CD4-positive, alpha-beta T cell (primary cell): ENCODE measurements around the gene IL31. TPM values are rescaled to one million over a fixed set of nuclear protein-coding genes. Genes with fewer than 3 reads are reported as not detected.
A peak's percentile ranks its signal among the peaks of the same experiment; 100 is the strongest.

Experiments used
- ATAC-seq: fragments of 200-7000 bp; cut with Tn5 transposase; one replicate; pipeline ENCODE4 v1.10.0; 2022; ENCODE audit warnings: mild to moderate bottlenecking; ENCODE audit not compliant: poor library complexity
- CTCF ChIA-PET: fragments of 350-600 bp; sonication (Branson Sonifier 250); formaldehyde crosslinking; loops from one replicate; lab custom pipeline; 2021; ENCODE audit warnings: antibody characterized with exemption, inconsistent platforms; lab: Charles Lee
- POLR2A ChIA-PET: fragments of 350-600 bp; sonication (Branson Sonifier 250); formaldehyde crosslinking; loops from one replicate; lab custom pipeline; 2021; ENCODE audit warnings: antibody characterized with exemption, inconsistent platforms; lab: Charles Lee
- DNase-seq, 14 experiments: peaks; one replicate each; pipeline ENCODE4 v3.0.0-alpha.2; 2013 to 2020; ENCODE audit warnings: mixed read lengths in 2 of 14
- H3K27ac ChIP-seq, 2 donors: one replicate each; pipeline versions ENCODE4 v1.5.1 to v1.7.0; 2013; ENCODE audit warnings: low read length in 2 of 2, low read depth in 1 of 2, mild to moderate bottlenecking in 1 of 2
- H3K27me3 ChIP-seq, 2 experiments: 1 replicate in 1 of 2; 2 replicates in 1 of 2; pipeline versions ENCODE4 v1.6.1 to v1.7.0; 2013; ENCODE audit warnings: low read length in 2 of 2, control low read depth in 1 of 2, mild to moderate bottlenecking in 1 of 2, moderate library complexity in 1 of 2; ENCODE audit not compliant: insufficient read depth in 2 of 2, control insufficient read depth in 1 of 2
- H3K36me3 ChIP-seq: one replicate; pipeline ENCODE4 v1.6.1; 2013; ENCODE audit warnings: low read length, control low read depth; ENCODE audit not compliant: insufficient read depth
- H3K4me1 ChIP-seq: one replicate; pipeline ENCODE4 v1.6.1; 2013; ENCODE audit warnings: low read length, control low read depth; ENCODE audit not compliant: insufficient read depth
- H3K4me3 ChIP-seq: one replicate; pipeline ENCODE4 v1.5.1; 2013; ENCODE audit warnings: mild to moderate bottlenecking, low read length, moderate library complexity
- H3K9me3 ChIP-seq, 2 experiments: 1 replicate in 1 of 2; 2 replicates in 1 of 2; pipeline versions ENCODE4 v1.6.1 to v1.7.0; 2013; ENCODE audit warnings: low read length in 2 of 2, mild to moderate bottlenecking in 2 of 2, control low read depth in 1 of 2, moderate library complexity in 1 of 2; ENCODE audit not compliant: control insufficient read depth in 1 of 2, insufficient read depth in 1 of 2
- H3K27ac Mint-ChIP-seq: one replicate; pipeline ENCODE4 v1.8.0; 2020; ENCODE audit warnings: mixed read lengths
- H3K27me3 Mint-ChIP-seq: one replicate; pipeline ENCODE4 v1.8.0; 2021; ENCODE audit warnings: mixed read lengths
- H3K36me3 Mint-ChIP-seq: one replicate; pipeline ENCODE4 v1.8.0; 2021; ENCODE audit warnings: low read depth, mixed read lengths
- H3K4me1 Mint-ChIP-seq: one replicate; pipeline ENCODE4 v1.8.0; 2021; ENCODE audit warnings: low read depth, mixed read lengths
- H3K4me3 Mint-ChIP-seq: one replicate; pipeline ENCODE4 v1.8.0; 2020; ENCODE audit warnings: mild to moderate bottlenecking, mixed read lengths
- H3K9me3 Mint-ChIP-seq: one replicate; pipeline ENCODE4 v1.8.0; 2020; ENCODE audit warnings: mixed read lengths
- CTCF ChIP-seq: fragments of 200-600 bp; IDR thresholded peaks from one replicate; pipeline ENCODE4 v1.8.0; 2022; ENCODE audit warnings: antibody characterized with exemption, mild to moderate bottlenecking
- intact Hi-C, 2 experiments: fragments of 100-400 bp; cut with DNase I in 1 of 2; cut with micrococcal nuclease in 1 of 2; formaldehyde crosslinking; loops; one replicate each; pipeline versions ENCODE4 v1.15.1 to v1.9.0; 2023 to 2025; cut with DNase I, micrococcal nuclease
- total RNA-seq, 174 experiments: library from RNA in 2 of 174; stranded (reverse) in 2 of 174; gene quantifications; one replicate each; pipeline ENCODE4 v1.2.3 and lab custom pipeline; 2021 to 2026

The IL31 gene
- total RNA-seq, 2 experiments from 2014 or later: not detected

DNA sequence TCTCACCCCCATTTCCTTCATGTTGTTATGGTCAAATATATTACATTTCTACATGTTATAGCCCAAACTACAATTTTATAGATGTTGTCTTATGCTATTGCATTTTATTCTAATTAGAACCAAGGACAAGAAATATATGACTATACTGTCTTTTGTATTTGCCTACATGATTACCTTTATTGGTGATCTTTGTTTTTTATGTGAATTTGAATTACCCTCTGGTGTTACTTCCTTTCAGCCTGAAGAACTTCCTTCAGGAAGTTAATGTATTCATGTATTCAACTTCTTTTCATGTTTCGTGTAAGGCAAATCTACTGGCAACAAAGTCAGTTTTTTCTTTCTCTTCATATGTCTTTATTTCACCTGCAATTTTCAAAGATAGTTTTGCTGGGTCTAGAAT, 20.8 kb upstream of the IL31 start:
- Histone ChIP-seq H3K9me3 (peaks cover 0 to 4% of the 10 kb centered on the region in 2 experiments), H3K4me1 (peaks cover 5% of the 10 kb centered on the region), H3K27ac (no peak overlapping the region), H3K27me3 (no peaks in the 10 kb centered on the region), H3K36me3 (no peaks in the 10 kb centered on the region), H3K4me3 (no peak overlapping the region)
- no peak for TF ChIP-seq CTCF
- no peaks in the 10 kb centered on the region for H3K4me1 Mint-ChIP-seq
- no peak overlapping the region for H3K27ac Mint-ChIP-seq
- peaks cover 25% of the 10 kb centered on the region for H3K27me3 Mint-ChIP-seq
- DNase-seq (no peak), ATAC-seq (no peak)
- intact Hi-C loops: loop anchor here in 1 of 2 experiments (5.0 kb wide), 2 partner anchors 73 to 278 kb away; partner anchors contain the start of gene CFAP251
- H3K9me3 Mint-ChIP-seq: no peaks in the 10 kb centered on the region
- H3K36me3 Mint-ChIP-seq: no peaks in the 10 kb centered on the region
- ChIA-PET CTCF (no interaction called here), POLR2A (no interaction called here)
- no peak overlapping the region for H3K4me3 Mint-ChIP-seq

GRCh38 chr12:122192441-122192840, 18.4 kb upstream of the IL31 start:
- Mint-ChIP-seq H3K27ac (no peak overlapping the region), H3K4me1 (no peaks in the 10 kb centered on the region), H3K4me3 (no peak overlapping the region), H3K27me3 (peaks cover 14% of the 10 kb centered on the region), H3K36me3 (no peaks in the 10 kb centered on the region), H3K9me3 (no peaks in the 10 kb centered on the region)
- intact Hi-C loops: loop anchor here in 1 of 2 experiments (5.0 kb wide), 2 partner anchors 70 to 275 kb away; partner anchors contain the start of gene CFAP251
- CTCF ChIA-PET: no interaction called here
- H3K36me3 ChIP-seq: no peaks in the 10 kb centered on the region
- H3K4me1 ChIP-seq: peaks cover 5% of the 10 kb centered on the region
- DNase-seq (no peak), ATAC-seq (no peak)
- H3K9me3 ChIP-seq: peaks cover 0 to 4% of the 10 kb centered on the region in 2 experiments
- no peaks in the 10 kb centered on the region for H3K27me3 ChIP-seq
- H3K27ac ChIP-seq: no peak overlapping the region
- POLR2A ChIA-PET: no interaction called here
- H3K4me3 ChIP-seq: no peak overlapping the region
- no peak for TF ChIP-seq CTCF

- intact Hi-C loops: loop anchor here (1.0 to 5.0 kb wide), 5 partner anchors 60 to 274 kb away; partner anchors contain the start of gene CFAP251 (in 2 of the 2)
- Histone ChIP-seq H3K27me3 (no peaks in the 10 kb centered on the region), H3K4me1 (peaks cover 5% of the 10 kb centered on the region), H3K9me3 (peaks cover 0 to 4% of the 10 kb centered on the region in 2 experiments), H3K4me3 (no peak overlapping the region), H3K27ac (no peak overlapping the region), H3K36me3 (no peaks in the 10 kb centered on the region)
- DNase-seq (peak; percentile 34 to 75 (median 56)), ATAC-seq (peak; percentile 97)
- ChIA-PET POLR2A (interaction anchor here (1.0 kb wide), 2 partner anchors 113 to 137 kb away, joined by 3 read pairs; partner anchors contain the start of gene MLXIP), CTCF (interaction anchor here (0.8 to 1.4 kb wide), 6 partner anchors 14 to 272 kb away, joined by 3 to 10 read pairs (median 4); partner anchors contain the start of gene CFAP251)
- Mint-ChIP-seq H3K27ac (no peak overlapping the region), H3K27me3 (peaks cover 5% of the 10 kb centered on the region), H3K9me3 (no peaks in the 10 kb centered on the region), H3K4me1 (no peaks in the 10 kb centered on the region), H3K4me3 (no peak overlapping the region), H3K36me3 (no peaks in the 10 kb centered on the region)
- TF ChIP-seq CTCF: peak; percentile 68
Observed at GRCh38 chr12:122190842-122191668, 17.0 kb upstream of the IL31 start.
